HG02981 (cell line): ENCODE results near the gene CLEC2D.
"Not testable (repeated sequence)": the region's sequence is repeated elsewhere in the genome, so short reads cannot be mapped to it uniquely, and the experiment has no call there.

Experiments used
- ATAC-seq: cut with Tn5 transposase; IDR thresholded peaks from one replicate; pipeline ENCODE4 v1.9.1; 2021; ENCODE audit warnings: mild to moderate bottlenecking, moderate library complexity; ENCODE audit not compliant: unreplicated experiment

The CLEC2D gene, protein sequence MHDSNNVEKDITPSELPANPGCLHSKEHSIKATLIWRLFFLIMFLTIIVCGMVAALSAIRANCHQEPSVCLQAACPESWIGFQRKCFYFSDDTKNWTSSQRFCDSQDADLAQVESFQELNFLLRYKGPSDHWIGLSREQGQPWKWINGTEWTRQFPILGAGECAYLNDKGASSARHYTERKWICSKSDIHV

DNA sequence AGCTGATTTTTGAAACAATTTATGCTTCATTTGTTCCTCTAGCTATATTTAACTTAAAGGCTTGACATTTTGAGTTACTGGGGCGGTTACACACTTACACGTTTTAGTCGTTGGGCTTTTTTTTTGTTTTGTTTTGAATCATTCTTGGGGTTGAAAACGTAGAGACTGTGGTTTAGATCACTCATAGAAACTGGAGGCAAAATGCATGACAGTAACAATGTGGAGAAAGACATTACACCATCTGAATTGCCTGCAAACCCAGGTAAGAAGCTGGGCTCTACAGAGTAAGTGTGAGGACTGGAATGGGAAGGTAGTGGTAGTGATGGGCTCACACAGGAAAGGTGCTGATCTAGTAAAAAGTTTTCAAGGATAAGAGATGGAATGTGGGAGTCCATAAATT, at the start of gene CLEC2D:
CLEC2D (plus strand) TSS at position 180 of the 400 bp plus-strand sequence; CDS start at position 202, 22 bp downstream.
- peak; percentile 46 for ATAC-seq

DNA sequence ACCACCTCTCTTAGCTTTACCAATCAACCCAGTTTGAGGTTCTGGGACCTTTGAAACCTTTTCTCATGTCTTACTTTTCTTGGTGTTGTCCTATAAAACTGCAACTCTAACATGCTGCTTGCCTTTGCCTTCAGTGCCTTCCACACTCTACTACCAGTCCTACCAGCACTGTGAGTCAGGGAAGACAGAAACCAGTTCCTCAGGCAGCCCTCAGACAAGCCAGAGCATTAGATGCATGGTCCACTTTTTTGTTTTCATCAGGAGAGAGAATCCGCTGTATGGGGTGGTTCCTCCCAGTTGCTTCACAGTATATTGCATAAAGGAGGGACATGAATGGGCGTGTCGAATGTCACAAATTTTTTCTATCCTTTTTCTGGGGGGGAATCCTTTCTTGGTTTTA, 44.5 kb upstream of the CLEC2D start:
- ATAC-seq = no peak

DNA sequence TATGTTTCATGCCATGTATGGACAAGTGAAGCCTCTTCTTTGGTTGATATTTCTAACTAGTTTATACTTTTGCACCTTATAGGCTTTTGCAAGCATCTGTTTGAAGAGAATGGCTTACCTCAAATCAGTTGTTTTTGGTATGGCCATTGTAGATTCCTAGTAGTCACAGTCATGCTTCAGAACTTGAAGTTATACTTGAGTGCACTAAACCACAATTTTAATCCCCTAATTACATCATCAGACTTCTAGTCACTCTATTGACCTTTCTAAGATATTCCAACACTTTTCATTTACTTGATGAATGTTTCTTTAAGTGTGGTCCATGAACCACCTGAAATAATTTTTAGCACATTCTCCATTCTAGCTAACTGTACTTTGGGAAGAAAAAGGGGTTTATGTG, 43.2 kb upstream of the CLEC2D start:
- no peak for ATAC-seq

DNA sequence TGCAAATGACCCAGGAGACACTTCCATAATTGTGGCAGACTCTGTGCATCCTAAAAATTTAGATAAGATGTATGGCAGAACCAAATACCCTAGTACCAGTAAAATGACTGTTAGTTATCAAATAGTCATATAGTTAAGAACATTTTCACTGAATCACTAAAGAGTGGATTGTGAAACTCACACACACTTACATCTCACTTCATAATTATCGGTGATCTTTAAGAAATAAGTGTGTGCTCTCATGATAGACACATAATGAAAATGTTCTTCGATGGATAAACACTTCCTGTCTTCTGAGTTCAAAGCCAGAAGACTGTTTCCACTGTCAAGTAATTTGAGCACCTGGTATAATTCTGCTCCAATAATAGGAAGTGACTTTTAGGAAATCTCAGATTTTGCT, 42.7 kb upstream of the CLEC2D start:
- ATAC-seq = no peak

DNA sequence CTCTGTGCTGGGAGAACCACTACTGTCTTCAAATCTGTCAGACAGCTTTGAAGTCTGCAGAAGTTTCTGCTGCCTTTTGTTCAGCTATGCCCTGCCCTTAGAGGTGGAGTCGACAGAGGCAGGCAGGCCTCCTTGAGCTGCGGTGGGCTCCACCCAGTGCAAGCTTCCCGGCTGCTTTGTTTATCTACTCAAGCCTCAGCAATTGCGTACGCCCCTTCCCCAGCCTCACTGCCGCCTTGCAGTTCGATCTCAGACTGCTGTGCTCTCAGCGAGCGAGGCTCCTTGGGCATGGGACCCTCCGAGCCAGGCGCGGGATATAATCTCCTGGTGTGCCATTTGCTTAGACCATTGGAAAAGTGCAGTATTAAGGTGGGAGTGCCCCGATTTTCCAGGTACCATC, 36.7 kb upstream of the CLEC2D start:
- ATAC-seq = no peak

DNA sequence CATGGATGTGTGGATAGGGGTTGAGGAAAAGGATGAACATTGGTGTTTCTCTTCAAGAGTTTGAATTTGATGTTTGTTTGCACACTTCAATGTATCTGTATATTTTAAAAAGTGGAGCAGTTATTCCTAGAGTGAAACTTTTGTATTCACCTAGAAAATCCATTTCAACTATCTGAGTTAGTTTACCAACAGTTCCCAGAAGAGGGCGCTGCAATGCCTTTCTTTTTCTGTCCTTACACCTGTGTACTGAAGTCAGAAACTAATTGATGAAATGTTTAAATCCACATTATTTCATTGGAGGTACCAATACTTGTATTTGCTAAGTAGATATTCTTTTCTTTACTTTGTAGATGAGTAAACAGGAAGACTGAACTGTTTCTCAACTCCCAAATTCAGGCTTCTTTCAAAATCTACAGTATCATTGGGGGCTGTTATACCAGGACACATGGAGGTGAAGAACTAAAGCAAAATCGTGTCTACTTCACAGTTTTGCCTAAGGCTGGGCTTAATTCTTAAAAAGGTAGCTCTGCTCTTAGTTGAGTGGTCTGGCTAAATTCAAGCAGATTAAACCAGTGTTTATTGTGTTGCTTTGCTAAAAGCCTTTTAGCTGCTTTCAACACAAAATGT, 35.2 kb upstream of the CLEC2D start:
- no peak for ATAC-seq

DNA sequence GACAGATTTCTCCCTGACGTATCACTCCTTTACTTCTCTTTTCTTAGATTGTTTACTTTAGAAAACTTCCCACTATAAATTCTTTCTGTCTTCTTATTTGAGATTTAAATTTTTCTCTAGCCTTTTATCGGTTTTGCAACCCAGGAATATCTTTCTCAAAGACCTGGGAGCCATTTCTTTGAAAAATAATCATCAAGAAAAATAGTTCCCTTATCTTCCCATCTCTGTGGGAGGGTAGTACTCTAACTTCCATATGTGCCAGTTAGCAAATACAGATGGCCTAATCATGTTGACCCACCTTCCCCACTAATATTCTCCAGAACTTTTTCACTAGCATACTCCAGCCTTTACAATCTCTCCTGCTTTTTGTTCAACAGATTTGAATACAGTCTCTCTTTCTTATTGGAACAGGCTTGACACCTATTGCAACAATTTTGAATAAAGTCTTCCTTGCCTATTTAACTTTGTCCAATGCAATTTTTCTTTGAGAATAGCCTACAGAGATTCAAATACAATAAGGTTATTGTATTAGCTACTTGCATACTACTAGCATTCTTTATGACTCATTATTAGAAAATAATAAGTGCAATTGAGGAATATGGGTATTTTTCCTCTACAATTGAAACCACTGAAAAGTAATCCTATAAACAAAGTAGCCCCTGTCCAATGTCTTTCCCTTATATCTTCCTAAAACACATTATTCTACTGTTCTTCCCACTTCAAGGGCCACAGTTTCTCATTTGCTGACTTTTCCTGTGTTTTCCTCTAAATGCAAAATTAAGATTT, 34.4 kb upstream of the CLEC2D start:
- no peak for ATAC-seq

DNA sequence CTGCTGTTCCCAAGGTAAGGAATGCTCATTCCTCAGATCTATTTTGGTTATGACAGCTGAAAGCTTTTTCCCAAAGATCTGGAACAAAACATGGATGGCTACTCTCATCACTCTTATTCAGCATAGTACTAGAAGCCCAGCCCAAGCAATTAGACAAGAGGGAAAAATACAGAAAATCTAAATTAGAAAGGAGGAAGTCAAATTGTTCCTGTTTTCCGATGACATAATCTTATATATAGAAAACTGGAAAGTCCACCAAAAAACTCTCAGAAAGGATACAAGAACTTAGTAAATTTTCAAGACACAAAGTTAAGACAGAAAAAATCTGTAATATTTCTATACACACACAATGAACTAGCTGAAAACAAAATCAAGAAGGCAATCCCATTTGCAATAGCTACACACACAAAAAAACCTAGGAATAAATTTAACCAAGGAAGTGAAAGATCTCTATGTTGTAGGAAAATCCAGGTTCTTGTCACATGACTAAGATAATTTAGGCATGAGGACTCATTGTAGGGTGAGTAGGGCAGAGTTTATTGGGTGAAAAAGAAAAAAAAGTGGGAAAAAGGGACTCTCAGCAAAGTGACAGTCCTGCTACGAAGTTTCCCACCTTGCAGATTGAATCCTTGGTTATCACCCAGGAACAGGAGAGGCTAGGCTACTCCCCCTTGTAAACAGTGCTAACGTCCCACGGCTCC, 33.2 kb upstream of the CLEC2D start:
- no peak for ATAC-seq

DNA sequence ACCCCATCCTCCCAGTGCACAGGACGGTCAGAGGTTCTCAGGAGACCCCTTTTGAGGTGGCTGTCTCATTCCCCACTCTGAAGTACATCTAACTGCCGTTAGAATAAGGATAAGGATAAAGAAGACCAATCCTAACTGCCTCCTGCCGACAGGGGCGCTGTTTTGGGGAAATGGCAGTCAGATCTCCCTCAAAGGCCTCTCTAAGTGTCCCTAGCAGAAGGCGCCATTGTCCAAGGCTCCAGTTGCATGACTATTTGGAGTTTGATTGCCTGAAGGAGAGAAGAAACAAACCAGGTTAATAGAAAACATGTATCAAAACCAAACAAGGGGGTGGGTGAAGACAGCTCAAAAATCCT, 32.7 kb upstream of the CLEC2D start:
- ATAC-seq = no peak

DNA sequence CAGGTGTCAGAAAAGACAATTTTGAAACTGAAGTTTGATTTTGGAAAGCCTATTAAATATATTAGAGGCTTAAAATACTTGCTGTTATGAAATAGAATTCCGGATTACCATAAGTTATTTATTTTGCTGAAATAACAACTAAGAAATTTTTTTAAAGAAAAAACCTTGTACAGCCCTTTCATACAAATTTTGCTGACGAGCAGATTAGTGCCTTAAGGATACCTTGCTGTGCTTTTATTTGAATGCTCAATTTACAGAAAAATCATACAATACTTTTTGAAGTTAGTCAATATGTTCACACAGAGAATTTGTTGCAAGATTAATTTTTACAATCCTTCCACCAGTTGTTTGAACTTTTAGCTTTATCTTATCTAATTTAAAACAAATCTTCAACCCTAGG, 29.5 kb upstream of the CLEC2D start:
- no peak for ATAC-seq

DNA sequence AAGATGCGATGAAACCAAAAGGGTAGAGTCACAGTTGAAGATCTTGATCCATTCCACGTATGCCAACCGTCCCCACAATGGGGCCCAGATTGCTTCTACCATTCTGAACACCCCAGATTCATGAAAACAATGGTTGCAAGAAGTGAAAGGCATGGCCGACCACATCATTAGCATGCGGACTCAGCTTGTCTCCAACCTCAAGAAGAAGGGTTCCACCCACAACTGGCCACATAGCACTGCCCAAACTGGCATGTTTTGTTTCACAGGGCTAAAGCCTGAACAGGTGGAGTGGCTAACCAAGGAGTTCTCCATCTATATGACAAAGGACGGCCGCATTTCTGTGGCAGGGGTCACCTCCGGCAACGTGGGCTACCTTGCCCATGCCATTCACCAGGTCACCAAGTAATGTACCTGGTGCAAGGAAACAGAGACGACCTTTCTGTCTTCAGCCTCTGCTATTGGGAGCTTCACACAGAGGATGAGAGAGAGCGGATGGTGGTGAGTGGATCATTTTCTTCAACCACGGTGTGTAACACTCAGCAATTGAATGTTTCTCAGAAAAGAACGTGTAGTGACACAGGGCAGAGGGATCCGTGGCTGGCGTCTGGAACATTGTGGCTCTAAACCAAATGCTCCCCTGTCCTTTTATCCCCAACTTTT, 26.8 kb upstream of the CLEC2D start:
- ATAC-seq = no peak

DNA sequence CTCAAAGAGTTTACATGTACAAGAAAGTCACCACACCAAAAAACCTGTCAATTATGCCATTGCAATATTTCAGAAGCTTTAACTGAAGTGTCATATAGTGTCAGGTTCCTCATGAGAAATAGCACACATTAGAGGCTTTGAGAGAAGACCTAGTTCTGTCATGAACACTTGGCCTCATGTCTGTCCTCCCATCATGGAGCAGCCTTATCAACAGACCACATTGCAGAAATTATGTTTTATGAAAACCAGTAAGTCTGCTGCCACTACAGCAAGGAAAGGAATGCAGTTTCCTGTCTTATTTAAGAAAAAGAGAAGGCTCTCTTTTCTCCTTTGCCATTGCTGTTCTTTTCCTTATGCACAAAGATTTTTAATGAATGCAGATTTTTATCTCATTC, 26.2 kb upstream of the CLEC2D start:
- ATAC-seq = no peak

DNA sequence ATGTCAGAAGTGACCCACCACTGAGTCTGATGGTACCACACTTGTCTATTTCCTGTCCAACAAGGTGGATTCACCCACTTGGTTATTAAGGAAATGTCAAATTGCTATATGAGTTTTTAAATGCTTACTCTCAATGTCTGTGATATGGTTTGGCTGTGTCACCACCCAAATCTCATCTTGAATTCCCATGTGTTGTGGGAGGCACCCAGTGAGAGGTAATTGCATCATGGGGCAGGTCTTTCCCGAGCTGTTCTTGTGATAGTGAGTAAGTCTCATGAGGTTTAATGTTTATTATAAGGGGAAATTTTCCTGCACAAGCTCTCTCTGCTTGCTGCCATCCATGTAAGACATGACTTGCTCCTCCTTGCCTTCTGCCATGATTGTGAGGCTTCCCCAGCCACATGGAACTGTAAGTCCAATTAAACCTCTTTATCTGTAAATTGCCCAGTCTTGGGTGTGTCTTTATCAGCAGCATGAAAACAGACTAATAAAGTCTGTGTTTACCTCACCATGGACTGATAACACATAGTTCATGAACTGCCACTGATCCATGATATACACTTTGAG, 24.4 kb upstream of the CLEC2D start:
- ATAC-seq = not testable (repeated sequence)

DNA sequence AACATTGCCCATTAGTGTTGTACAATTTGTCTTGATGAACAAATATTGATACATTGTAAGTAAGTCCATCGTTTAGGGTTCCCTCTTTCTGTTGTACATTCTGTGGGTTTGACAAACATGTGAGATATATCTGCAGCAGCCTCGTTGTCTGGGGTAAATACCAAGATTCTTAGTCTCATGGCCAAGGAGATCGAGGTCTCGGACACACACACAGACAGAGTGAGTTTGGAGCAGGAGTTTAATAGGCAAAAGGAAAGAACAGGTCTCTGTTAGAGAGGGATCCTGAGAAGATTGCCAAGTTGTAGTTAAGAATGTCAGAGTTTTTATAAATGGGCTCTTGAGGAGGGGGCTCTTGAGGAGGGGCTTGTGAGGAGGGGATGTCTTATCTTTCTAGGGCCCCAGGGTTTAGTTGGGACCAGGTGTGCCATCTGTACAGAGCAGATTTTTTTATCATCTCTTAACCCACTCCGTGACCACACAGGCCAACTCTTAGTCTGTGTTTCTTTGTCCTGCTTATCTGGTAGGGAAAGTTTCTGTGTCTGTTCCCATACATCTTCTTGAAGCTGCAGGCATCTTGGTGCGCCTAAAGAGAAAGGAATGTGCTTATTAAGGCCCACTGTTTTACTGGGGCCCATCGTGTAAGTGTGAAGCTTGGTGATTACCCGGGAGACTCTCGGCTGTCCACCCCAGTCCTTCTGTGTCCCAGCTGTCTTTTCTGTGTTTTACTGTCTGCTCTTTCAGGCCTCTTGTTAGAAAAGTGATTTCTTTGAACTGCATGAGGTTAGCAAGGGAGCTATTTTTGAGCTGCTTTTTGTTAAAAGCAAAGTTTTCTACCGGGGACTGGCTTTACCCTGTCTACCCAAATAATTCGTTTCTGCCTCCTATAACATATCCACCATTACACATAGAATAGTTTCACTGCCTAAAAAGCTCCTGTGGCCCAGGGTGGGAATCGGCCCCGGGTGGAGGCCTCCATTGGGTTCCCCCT, 22.4 kb upstream of the CLEC2D start:
- ATAC-seq = no peak

DNA sequence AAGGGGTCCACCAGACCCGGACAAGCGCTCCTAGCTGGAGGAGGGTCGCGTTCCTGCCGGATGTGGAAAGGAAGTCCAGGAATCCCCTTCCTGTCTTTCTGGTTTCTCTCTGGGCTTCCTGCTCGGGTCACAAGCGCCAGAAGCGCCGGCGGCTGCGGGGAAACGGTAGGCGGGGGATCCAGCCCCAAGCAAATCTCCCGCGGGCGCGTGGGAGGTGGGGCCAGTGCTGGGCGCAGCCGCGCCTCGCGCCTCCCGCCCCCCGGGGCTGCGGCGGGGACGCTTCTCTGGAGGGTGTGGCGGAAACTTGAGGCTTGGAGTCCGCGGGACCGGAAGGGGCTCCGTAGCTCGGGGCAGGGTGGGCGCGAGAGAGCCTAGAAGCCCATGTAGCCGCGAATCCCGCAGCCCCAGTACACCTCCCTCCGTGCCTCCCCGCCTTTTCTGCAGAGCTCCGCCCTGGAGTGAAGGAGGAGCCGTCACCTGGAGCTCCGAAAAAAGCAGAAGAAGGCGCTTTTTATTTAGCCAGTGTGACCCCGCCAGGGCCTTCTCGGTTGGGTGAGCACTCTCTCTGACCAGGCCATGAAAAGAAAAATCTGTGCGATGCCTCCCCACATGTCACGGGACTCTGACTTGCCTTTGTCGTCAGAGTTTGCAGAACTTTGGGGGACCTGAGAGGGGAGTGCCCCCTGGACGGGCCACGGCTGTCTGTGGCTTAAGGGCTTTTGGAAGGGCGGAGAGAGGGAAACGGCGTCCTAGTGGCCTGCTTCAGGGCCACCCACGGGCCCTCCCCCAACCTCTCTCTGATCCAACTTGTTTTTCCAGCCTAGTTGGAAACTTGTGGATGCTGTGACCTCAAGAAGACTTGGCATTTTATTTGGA, 21.4 kb upstream of the CLEC2D start:
- peak; percentile 71 for ATAC-seq

DNA sequence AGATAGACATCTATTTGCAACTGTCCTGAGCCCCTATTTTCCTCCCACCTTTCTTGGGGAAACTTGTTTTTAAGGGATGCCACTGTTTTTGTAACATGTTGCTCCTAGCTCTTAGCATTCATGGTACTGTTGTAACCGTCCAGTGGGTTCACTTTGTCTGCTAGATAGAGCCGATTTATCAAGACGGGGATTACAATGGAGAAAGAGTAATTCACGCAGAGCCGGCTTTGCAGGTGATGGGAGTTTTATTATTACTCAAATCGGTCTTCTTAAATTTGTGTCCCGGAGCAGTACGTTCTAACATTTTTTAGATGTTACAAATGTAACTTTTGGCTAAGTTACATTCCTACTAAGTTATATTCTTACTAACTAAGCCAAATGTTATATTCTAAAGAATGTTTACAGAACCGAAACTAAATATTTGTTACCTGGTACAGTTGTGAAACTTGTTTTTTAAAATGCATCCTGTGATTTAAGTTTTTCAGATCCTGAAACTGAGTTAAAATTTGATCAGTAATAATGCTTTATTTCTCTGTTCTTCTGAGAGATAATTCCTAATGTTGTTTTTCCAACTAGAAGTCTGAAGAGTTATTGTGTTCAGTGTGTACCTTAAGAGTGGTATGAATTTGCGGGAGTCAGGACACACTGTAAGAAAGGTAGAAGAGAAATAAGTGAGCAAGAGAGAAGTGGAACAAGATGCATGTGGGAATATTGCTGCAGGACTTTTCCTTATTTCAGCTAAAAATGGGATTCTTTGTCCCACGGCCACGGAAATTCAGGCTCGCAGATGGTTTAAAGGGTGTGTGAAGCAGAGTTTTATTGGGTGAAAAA, 20.6 kb upstream of the CLEC2D start:
- ATAC-seq = no peak

DNA sequence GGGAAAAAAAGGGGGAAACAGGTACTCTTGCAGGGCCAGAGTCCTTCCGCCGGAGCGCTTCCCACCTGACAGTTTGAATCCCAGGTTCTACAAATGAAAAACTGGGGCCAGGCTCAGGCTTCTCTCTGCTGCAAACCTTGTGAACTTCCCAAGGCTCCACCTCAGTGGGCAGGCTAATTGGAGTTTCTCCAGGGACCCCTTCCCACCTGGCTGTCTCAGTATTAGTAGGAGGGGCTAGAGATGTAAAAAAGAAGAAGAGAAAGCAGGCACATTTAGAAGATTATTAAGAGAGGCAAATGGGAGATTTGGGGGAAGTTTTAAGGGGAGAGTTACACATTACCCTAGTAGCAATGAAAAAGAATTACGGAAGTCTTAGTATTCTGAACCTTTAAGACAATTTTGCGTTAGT, 20.0 kb upstream of the CLEC2D start:
- ATAC-seq = no peak

DNA sequence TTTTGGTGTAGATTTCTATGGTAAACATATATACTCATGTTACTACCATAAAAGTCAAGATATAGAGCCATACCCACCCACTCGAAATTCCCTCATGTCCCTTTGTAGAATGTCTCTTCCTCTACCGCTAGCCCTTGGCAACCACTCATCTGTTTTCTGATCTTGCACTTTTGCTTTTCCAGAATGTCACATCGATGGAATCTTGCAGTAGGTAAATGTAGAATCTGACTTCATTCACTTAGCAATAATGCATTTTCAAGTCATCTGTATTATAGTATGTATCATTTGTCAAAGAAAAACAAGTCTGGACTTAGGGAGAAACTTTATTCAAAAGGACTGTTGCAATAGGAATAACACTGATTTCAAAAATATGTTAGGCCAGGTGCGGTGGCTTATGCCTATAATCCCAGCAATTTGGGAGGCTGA, 19.3 kb upstream of the CLEC2D start:
- no peak for ATAC-seq
